OCI-LY7 (cell line): ENCODE data around the gene SPPL2A. TPM values are rescaled to one million over a fixed set of nuclear protein-coding genes. Genes with fewer than 3 reads are reported as not detected.

ENCODE experiments used
- BruUV-seq: library from RNA; stranded (reverse); fragments of 400-500 nt; replicated peaks from 2 replicates; lab custom pipeline; 2021; lab: Mats Ljungman, UMichigan
- CTCF ChIA-PET: fragments of 300-600 bp; sonication (Branson Sonifier 250); formaldehyde crosslinking; loops from one replicate; lab custom pipeline; 2022; ENCODE audit warnings: antibody characterized with exemption; ENCODE audit not compliant: unreplicated experiment; lab: Charles Lee
- POLR2A ChIA-PET: fragments of 300-600 bp; sonication (Branson Sonifier 250); formaldehyde crosslinking; loops from one replicate; lab custom pipeline; 2022; ENCODE audit warnings: antibody characterized with exemption; lab: Charles Lee
- DNase-seq: peaks from one replicate; pipeline ENCODE4 v3.0.0-alpha.2; 2015; ENCODE audit warnings: low spot score
- H2AFZ ChIP-seq: fragments of 200-600 bp; sonication (generic), shearing (Covaris generic); 2 replicates; pipeline ENCODE4 v1.6.1; 2014; ENCODE audit warnings: mild to moderate bottlenecking, antibody characterized with exemption, low read length, moderate library complexity
- H3K27ac ChIP-seq: fragments of 200-600 bp; sonication (generic); 2 replicates; pipeline ENCODE4 v1.5.1; 2014; ENCODE audit warnings: mixed run types, low read depth, mild to moderate bottlenecking, moderate library complexity, low read length, inconsistent platforms; ENCODE audit not compliant: poor library complexity, severe bottlenecking
- H3K36me3 ChIP-seq: fragments of 200-600 bp; sonication (generic); 2 replicates; pipeline ENCODE4 v1.6.1; 2014; ENCODE audit warnings: mild to moderate bottlenecking, antibody characterized with exemption, low read length, moderate library complexity, mixed read lengths; ENCODE audit not compliant: insufficient read depth
- H3K4me1 ChIP-seq: fragments of 200-600 bp; sonication (generic); 2 replicates; pipeline ENCODE4 v1.5.1; 2014; ENCODE audit warnings: mild to moderate bottlenecking, low read length; ENCODE audit not compliant: insufficient read depth, poor library complexity, severe bottlenecking
- H3K4me2 ChIP-seq: fragments of 200-600 bp; sonication (generic); 2 replicates; pipeline ENCODE4 v1.6.1; 2014; ENCODE audit warnings: mild to moderate bottlenecking, low read length
- H3K4me3 ChIP-seq: fragments of 200-600 bp; sonication (generic); 2 replicates; pipeline ENCODE4 v1.5.1; 2014; ENCODE audit warnings: mild to moderate bottlenecking, low read depth, low read length; ENCODE audit not compliant: poor library complexity, severe bottlenecking
- H3K79me2 ChIP-seq: fragments of 200-600 bp; sonication (generic); 2 replicates; pipeline ENCODE4 v1.6.1; 2016; ENCODE audit warnings: low read depth, mild to moderate bottlenecking, low read length, moderate library complexity, mixed read lengths; ENCODE audit not compliant: insufficient read depth
- H3K9me2 ChIP-seq: fragments of 200-600 bp; sonication (generic); 2 replicates; pipeline ENCODE4 v1.6.1; 2016; ENCODE audit warnings: mild to moderate bottlenecking, low read length, mixed read lengths; ENCODE audit not compliant: insufficient read depth
- H3K9me3 ChIP-seq: fragments of 200-600 bp; sonication (generic); 2 replicates; pipeline ENCODE4 v1.6.1; 2014; ENCODE audit warnings: mild to moderate bottlenecking, mixed run types, low read length, mixed read lengths
- H4K20me1 ChIP-seq: fragments of 200-600 bp; sonication (generic); 2 replicates; pipeline ENCODE4 v1.6.1; 2014; ENCODE audit warnings: mild to moderate bottlenecking, antibody characterized with exemption, low read length, moderate library complexity, mixed read lengths; ENCODE audit not compliant: insufficient read depth
- CTCF ChIP-seq: fragments of 200-600 bp; sonication (generic); conservative IDR thresholded peaks from 2 replicates; pipeline ENCODE4 v1.5.1; 2014; ENCODE audit warnings: mild to moderate bottlenecking, antibody characterized with exemption, low read length, moderate library complexity, mixed read lengths
- EZH2phosphoT487 ChIP-seq: fragments of 200-600 bp; sonication (generic); IDR thresholded peaks from 2 replicates; pipeline ENCODE4 v1.6.1; 2018; ENCODE audit warnings: low read depth, borderline replicate concordance, mild to moderate bottlenecking, mixed run types, antibody characterized with exemption, low read length, moderate library complexity, mixed read lengths
- intact Hi-C: fragments of 100-400 bp; cut with micrococcal nuclease; formaldehyde crosslinking; loops from one replicate; pipeline ENCODE4 v1.10.0; 2022; ENCODE audit not compliant: unreplicated experiment
- total RNA-seq, 2 experiments: library from RNA; depleted of rRNA in 1 of 2; stranded (reverse); fragments of >200 nt in 1 of 2; shearing (Covaris generic) in 1 of 2; gene quantifications; 2 replicates each; pipeline ENCODE4 v1.2.3, GENCODE V29; 2014 to 2022

The SPPL2A gene
- total RNA-seq, 2 experiments from 2014 or later = 24.6 to 41.6 TPM

GRCh38 chr15:50740955-50741354 is 24.6 kb downstream of the SPPL2A start:
- Histone ChIP-seq H3K36me3 (peaks cover 25% of the 10 kb centered on the region), H4K20me1 (no peaks in the 10 kb centered on the region), H3K27ac (no peak overlapping the region), H3K4me3 (no peak overlapping the region), H3K79me2 (no peaks in the 10 kb centered on the region), H3K4me2 (no peak overlapping the region), H3K9me2 (no peaks in the 10 kb centered on the region), H3K4me1 (no peaks in the 10 kb centered on the region), H2AFZ (no peak overlapping the region), H3K9me3 (no peaks in the 10 kb centered on the region)
- no peak for DNase-seq
- intact Hi-C loops = no loop called here
- ChIA-PET CTCF (no interaction called here), POLR2A (interaction anchor here (0.6 kb wide), 1 partner anchor 47 kb away, joined by 7 read pairs; no protein-coding TSS in a partner anchor)
- BruUV-seq = no TSS peak
- no peak for TF ChIP-seq EZH2phosphoT487
- TF ChIP-seq CTCF = no peak

- Histone ChIP-seq H3K36me3 (peaks cover 43% of the 10 kb centered on the region), H2AFZ (no peak overlapping the region), H3K4me2 (no peak overlapping the region), H3K4me3 (no peak overlapping the region), H3K9me2 (no peaks in the 10 kb centered on the region), H4K20me1 (no peaks in the 10 kb centered on the region), H3K9me3 (no peaks in the 10 kb centered on the region), H3K27ac (no peak overlapping the region), H3K79me2 (no peaks in the 10 kb centered on the region), H3K4me1 (no peaks in the 10 kb centered on the region)
- no peak for DNase-seq
- ChIA-PET CTCF (no interaction called here), POLR2A (interaction anchor here (0.6 kb wide), 1 partner anchor 14 kb away, joined by 3 read pairs; no protein-coding TSS in a partner anchor)
- intact Hi-C loops = no loop called here
- no peak for TF ChIP-seq CTCF
- no peak for TF ChIP-seq EZH2phosphoT487
- BruUV-seq = no TSS peak
Measured at GRCh38 chr15:50736823-50737222, 28.7 kb downstream of the SPPL2A start.

GRCh38 chr15:50735156-50735555 is 30.4 kb downstream of the SPPL2A start:
- no TSS peak for BruUV-seq
- intact Hi-C loops = no loop called here
- no peaks in the 10 kb centered on the region for H3K4me1 ChIP-seq

More at GRCh38 chr15:50735156-50735555, 30.4 kb downstream of the SPPL2A start:
- no peak for DNase-seq
- CTCF ChIA-PET = no interaction called here
- Histone ChIP-seq H3K79me2 (no peaks in the 10 kb centered on the region), H3K4me3 (no peak overlapping the region), H3K27ac (no peak overlapping the region), H2AFZ (no peak overlapping the region), H4K20me1 (no peaks in the 10 kb centered on the region), H3K36me3 (peaks cover 43% of the 10 kb centered on the region), H3K4me2 (no peak overlapping the region), H3K9me2 (no peaks in the 10 kb centered on the region), H3K9me3 (no peaks in the 10 kb centered on the region)
- TF ChIP-seq CTCF = no peak
- TF ChIP-seq EZH2phosphoT487 = no peak
- POLR2A ChIA-PET = interaction anchor here (0.7 kb wide), 1 partner anchor 125 kb away, joined by 4 read pairs; no protein-coding TSS in a partner anchor
